GM12874 (cell line): Measurements from ENCODE around the gene FYCO1.

Experiments used
- CTCF ChIP-seq: IDR thresholded peaks from 2 replicates; pipeline ENCODE4 v1.5.1; 2011; ENCODE audit warnings: low read depth, mild to moderate bottlenecking, control low read depth, low read length, moderate library complexity; ENCODE audit not compliant: insufficient read depth

Gene FYCO1

GRCh38 chr3:45978006-45978761 is 17.4 kb downstream of the FYCO1 start:
- TF ChIP-seq CTCF = no peak

- TF ChIP-seq CTCF = no peak
Measured at GRCh38 chr3:45976191-45977091, 19.2 kb downstream of the FYCO1 start.

- TF ChIP-seq CTCF = no peak
Measured at GRCh38 chr3:45975686-45976085, 19.9 kb downstream of the FYCO1 start.

- TF ChIP-seq CTCF = no peak
Measured at GRCh38 chr3:45974686-45975085, 20.9 kb downstream of the FYCO1 start.

GRCh38 chr3:45972534-45973402 is 22.9 kb downstream of the FYCO1 start:
- TF ChIP-seq CTCF = no peak

- no peak for TF ChIP-seq CTCF
Measured at GRCh38 chr3:45969953-45970352, 25.7 kb downstream of the FYCO1 start.

GRCh38 chr3:45969116-45969515 is 26.5 kb downstream of the FYCO1 start:
- TF ChIP-seq CTCF = no peak
